Calu3 (cell line): Measurements from ENCODE around the gene ASB10. TPM values are rescaled to one million over a fixed set of nuclear protein-coding genes. Genes with fewer than 3 reads are reported as not detected.

Experiments used
- BruUV-seq: library from RNA; stranded (reverse); fragments of 400-500 nt; replicated peaks from 2 replicates; lab custom pipeline; 2021; lab: Mats Ljungman, UMichigan
- CTCF ChIA-PET: fragments of 300-600 bp; sonication (Branson Sonifier 250); formaldehyde crosslinking; loops from one replicate; lab custom pipeline; 2022; ENCODE audit warnings: antibody characterized with exemption; lab: Charles Lee
- DNase-seq: peaks from one replicate; pipeline ENCODE4 v3.0.0; 2022
- H3K27ac Mint-ChIP-seq: one replicate; pipeline ENCODE4 v1.8.0; 2022; ENCODE audit warnings: mixed read lengths; ENCODE audit not compliant: unreplicated experiment
- H3K27me3 Mint-ChIP-seq: one replicate; pipeline ENCODE4 v1.8.0; 2022; ENCODE audit warnings: mixed read lengths; ENCODE audit not compliant: unreplicated experiment
- H3K36me3 Mint-ChIP-seq: one replicate; pipeline ENCODE4 v1.8.0; 2022; ENCODE audit warnings: mild to moderate bottlenecking, moderate library complexity, mixed read lengths; ENCODE audit not compliant: insufficient read depth, unreplicated experiment
- H3K4me1 Mint-ChIP-seq: one replicate; pipeline ENCODE4 v1.8.0; 2022; ENCODE audit warnings: mild to moderate bottlenecking, low read depth, mixed read lengths; ENCODE audit not compliant: unreplicated experiment
- H3K4me3 Mint-ChIP-seq: one replicate; pipeline ENCODE4 v1.8.0; 2022; ENCODE audit warnings: mild to moderate bottlenecking, low read depth, moderate library complexity, mixed read lengths; ENCODE audit not compliant: unreplicated experiment
- H3K9me3 Mint-ChIP-seq: one replicate; pipeline ENCODE4 v1.8.0; 2022; ENCODE audit warnings: low read depth, mixed read lengths; ENCODE audit not compliant: unreplicated experiment
- CTCF ChIP-seq: fragments of 200-600 bp; IDR thresholded peaks from one replicate; pipeline ENCODE4 v1.8.0; 2022; ENCODE audit warnings: antibody characterized with exemption; ENCODE audit not compliant: unreplicated experiment
- intact Hi-C: fragments of 100-400 bp; cut with micrococcal nuclease; formaldehyde crosslinking; loops from one replicate; pipeline ENCODE4 v1.10.0; 2022; ENCODE audit not compliant: unreplicated experiment
- total RNA-seq: library from RNA; stranded (reverse); gene quantifications from 2 replicates; pipeline ENCODE4 v1.2.3, GENCODE V29; 2022

Gene ASB10
- total RNA-seq, 1 experiment from 2014 or later, result not detected

GRCh38 chr7:151205730-151206129 lies 18.7 kb upstream of the ASB10 start:
- Mint-ChIP-seq H3K27ac (no peak overlapping the region), H3K9me3 (no peaks in the 10 kb centered on the region), H3K4me1 (no peaks in the 10 kb centered on the region), H3K36me3 (no peaks in the 10 kb centered on the region), H3K27me3 (no peaks in the 10 kb centered on the region), H3K4me3 (no peak overlapping the region)
- DNase-seq, result no peak
- CTCF ChIA-PET, result no interaction called here
- no peak for TF ChIP-seq CTCF
- intact Hi-C loops, result no loop called here
- BruUV-seq, result no TSS peak

DNA sequence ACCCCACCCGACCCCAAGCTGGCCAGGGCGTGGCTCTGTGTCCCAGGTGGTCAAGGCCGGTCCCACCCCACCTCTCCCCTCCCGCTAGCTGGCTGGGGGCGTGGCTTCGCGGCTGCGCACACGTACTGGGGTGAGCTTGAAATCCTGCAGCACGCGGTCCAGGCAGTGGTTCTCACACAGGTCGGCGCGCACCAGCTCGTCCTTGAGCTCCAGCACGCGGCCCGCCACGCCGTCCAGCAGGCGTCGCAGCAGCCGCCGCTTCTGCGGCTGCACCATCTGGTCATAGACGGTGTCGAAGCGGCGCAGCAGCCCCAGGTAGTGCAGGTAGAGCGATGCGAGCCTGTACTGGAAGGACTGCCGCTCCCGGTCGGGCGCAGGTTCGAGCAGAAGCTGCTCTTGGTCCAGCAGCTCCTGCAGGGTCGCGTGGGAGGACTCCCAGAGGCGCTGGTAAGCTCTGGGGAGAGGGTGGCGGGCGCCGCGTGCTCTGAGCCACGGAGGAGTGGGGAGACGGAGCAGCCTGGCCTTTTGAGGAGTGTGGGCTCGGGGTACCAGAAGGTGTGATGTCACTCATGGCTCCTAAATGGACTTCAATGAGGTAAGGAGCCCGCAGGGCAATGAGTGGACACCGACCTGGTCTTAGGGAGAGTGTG lies 17.5 kb upstream of the ASB10 start:
- no peak overlapping the region for H3K4me3 Mint-ChIP-seq
- CTCF ChIA-PET, result interaction anchor here (0.7 kb wide), 1 partner anchor 1895 kb away, joined by 7 read pairs; no protein-coding TSS in a partner anchor
- no peaks in the 10 kb centered on the region for H3K9me3 Mint-ChIP-seq

DNA sequence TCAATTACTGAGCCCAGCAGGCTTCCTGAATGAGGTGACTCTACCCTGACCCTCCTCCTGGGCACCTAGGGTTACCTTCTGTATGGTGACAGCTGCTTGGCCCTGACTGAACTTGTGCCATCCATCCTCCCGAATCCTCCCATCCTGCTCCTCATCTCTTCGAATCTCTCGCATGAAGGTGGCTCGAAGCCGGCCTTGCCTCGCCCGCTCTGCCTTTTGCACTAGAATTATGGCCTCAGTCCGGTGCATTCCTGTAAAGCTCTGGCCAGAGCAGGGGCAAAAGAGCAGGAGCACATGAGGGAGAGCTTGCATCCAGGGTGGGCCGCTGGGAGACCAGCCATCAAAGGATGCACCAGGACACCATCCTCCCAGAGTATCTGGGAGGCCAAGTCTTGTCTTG lies 15.8 kb upstream of the ASB10 start:
- CTCF ChIA-PET, result no interaction called here
- H3K9me3 Mint-ChIP-seq, result no peaks in the 10 kb centered on the region
- no peak for DNase-seq
- H3K4me3 Mint-ChIP-seq, result no peak overlapping the region
- intact Hi-C loops, result no loop called here
- no peak overlapping the region for H3K27ac Mint-ChIP-seq
- no peaks in the 10 kb centered on the region for H3K36me3 Mint-ChIP-seq
- H3K27me3 Mint-ChIP-seq, result no peaks in the 10 kb centered on the region
- BruUV-seq, result no TSS peak
- no peaks in the 10 kb centered on the region for H3K4me1 Mint-ChIP-seq
- TF ChIP-seq CTCF, result no peak

More for the DNA sequence above, 17.5 kb upstream of the ASB10 start:
- no peak overlapping the region for H3K27ac Mint-ChIP-seq
- DNase-seq, result no peak
- no TSS peak for BruUV-seq
- intact Hi-C loops, result no loop called here
- no peak for TF ChIP-seq CTCF
- H3K27me3 Mint-ChIP-seq, result no peaks in the 10 kb centered on the region
- no peaks in the 10 kb centered on the region for H3K36me3 Mint-ChIP-seq
- H3K4me1 Mint-ChIP-seq, result no peaks in the 10 kb centered on the region

- CTCF ChIA-PET, result no interaction called here
- Mint-ChIP-seq H3K4me3 (no peak overlapping the region), H3K27ac (no peak overlapping the region), H3K27me3 (no peaks in the 10 kb centered on the region), H3K36me3 (no peaks in the 10 kb centered on the region), H3K9me3 (no peaks in the 10 kb centered on the region), H3K4me1 (no peaks in the 10 kb centered on the region)
- no peak for TF ChIP-seq CTCF
- no TSS peak for BruUV-seq
- DNase-seq, result no peak
- intact Hi-C loops, result no loop called here
These were observed 14.7 kb upstream of the ASB10 start for GRCh38 chr7:151201751-151202150.
